A549 (cell line): ENCODE data around the gene CIDEA. TPM values are rescaled to one million over a fixed set of nuclear protein-coding genes. Genes with fewer than 3 reads are reported as not detected.

Source experiments
- ATAC-seq, 2 experiments: fragments of 200-7000 bp in 1 of 2; fragments of >200 bp in 1 of 2; cut with Nextera tagmentation in 1 of 2; cut with Tn5 transposase in 1 of 2; 3 replicates each; pipeline versions ENCODE4 v1.8.0 to v1.9.1; 2018 to 2020; ENCODE audit warnings: mild to moderate bottlenecking in 1 of 2, moderate library complexity in 1 of 2
- CTCF ChIA-PET: fragments of 300-600 bp; sonication (Branson Sonifier 250); formaldehyde crosslinking; extraction: SDS; loops from one replicate; lab custom pipeline; 2021; ENCODE audit warnings: antibody characterized with exemption, inconsistent platforms; lab: Yijun Ruan, JAX
- POLR2A ChIA-PET: fragments of 350-600 bp; formaldehyde crosslinking; extraction: SDS; loops from one replicate; lab custom pipeline; 2021; ENCODE audit warnings: antibody characterized with exemption, inconsistent platforms; lab: Yijun Ruan, JAX
- DNase-seq, 2 experiments: peaks; one replicate each; pipeline versions ENCODE4 v3.0.0 to v3.0.0-alpha.2; 2011 to 2016; ENCODE audit warnings: low read depth in 1 of 2, low spot score in 1 of 2
- FAIRE-seq: peaks from 2 replicates; lab custom pipeline; 2011; peaks lifted over from hg19 to GRCh38; lab: Jason Lieb, UNC
- H3K27ac ChIP-seq, 2 experiments: fragments of >200 bp; sonication (Bioruptor Twin); formaldehyde crosslinking; 3 replicates each; pipeline ENCODE4 v1.5.1; 2016 to 2017
- H3K4me1 ChIP-seq: fragments of >200 bp; sonication (Bioruptor Twin); formaldehyde crosslinking; 3 replicates; pipeline ENCODE4 v1.6.1; 2016
- H3K4me2 ChIP-seq: fragments of >200 bp; sonication (Bioruptor Twin); formaldehyde crosslinking; 3 replicates; pipeline ENCODE4 v1.6.1; 2016
- H3K4me3 ChIP-seq: fragments of >200 bp; sonication (Bioruptor Twin); formaldehyde crosslinking; 3 replicates; pipeline ENCODE4 v1.5.1; 2016
- H3K9me3 ChIP-seq: fragments of >200 bp; sonication (Bioruptor Twin); formaldehyde crosslinking; 3 replicates; pipeline ENCODE4 v1.6.1; 2016
- BCL3 ChIP-seq: fragments of >200 bp; sonication (Bioruptor Twin); formaldehyde crosslinking; IDR thresholded peaks from 3 replicates; pipeline ENCODE4 v1.6.1; 2016
- CEBPB ChIP-seq, 2 experiments: fragments of >200 bp in 1 of 2; sonication (Bioruptor Twin) in 1 of 2; formaldehyde crosslinking in 1 of 2; IDR thresholded peaks; 2 replicates each; pipeline ENCODE4 v1.6.1; 2012 to 2016
- CTCF ChIP-seq: fragments of >200 bp; sonication (Bioruptor Twin); formaldehyde crosslinking; IDR thresholded peaks from 3 replicates; pipeline ENCODE4 v1.5.1; 2016
- EP300 ChIP-seq, 2 experiments: fragments of >200 bp; sonication (Bioruptor Twin); formaldehyde crosslinking; IDR thresholded peaks; 2 replicates in 1 of 2; 3 replicates in 1 of 2; pipeline ENCODE4 v1.6.1; 2016 to 2017
- ESRRA ChIP-seq: fragments of 150-350 bp; IDR thresholded peaks from 2 replicates; pipeline ENCODE4 v1.6.1; 2014; ENCODE audit warnings: mild to moderate bottlenecking, low read length, borderline replicate concordance
- FOSL2 ChIP-seq, 2 experiments: fragments of 450-650 bp in 1 of 2; fragments of >200 bp in 1 of 2; sonication (Bioruptor Twin) in 1 of 2; formaldehyde crosslinking; IDR thresholded peaks; 2 replicates each; pipeline versions ENCODE4 v1.5.0 to v1.6.1; 2016 to 2020; ENCODE audit warnings: mild to moderate bottlenecking in 1 of 2, moderate library complexity in 1 of 2
- HEYL ChIP-seq: fragments of 250-450 bp; sonication (Bioruptor Pico); IDR thresholded peaks from 2 replicates; pipeline ENCODE4 v1.8.0; 2021; ENCODE audit warnings: mild to moderate bottlenecking, moderate library complexity
- JUN ChIP-seq, 2 experiments: fragments of >200 bp; sonication (Bioruptor Twin); formaldehyde crosslinking; IDR thresholded peaks; 2 replicates in 1 of 2; 3 replicates in 1 of 2; pipeline ENCODE4 v1.6.1; 2016 to 2017
- JUNB ChIP-seq: fragments of >200 bp; sonication (Bioruptor Twin); formaldehyde crosslinking; IDR thresholded peaks from 2 replicates; pipeline ENCODE4 v1.6.1; 2016
- KDM1A ChIP-seq: fragments of 200-600 bp; sonication (generic); IDR thresholded peaks from 2 replicates; pipeline ENCODE4 v1.6.1; 2016; ENCODE audit warnings: low read depth, mild to moderate bottlenecking
- MAX ChIP-seq: IDR thresholded peaks from 2 replicates; pipeline ENCODE4 v1.6.1; 2012
- PBX3 ChIP-seq: IDR thresholded peaks from 2 replicates; pipeline ENCODE4 v1.6.1; 2012
- PHF8 ChIP-seq: fragments of 200-600 bp; sonication (generic); IDR thresholded peaks from 2 replicates; pipeline ENCODE4 v1.6.1; 2016; ENCODE audit warnings: low read depth, mild to moderate bottlenecking, antibody characterized with exemption, moderate library complexity, borderline replicate concordance
- POLR2A ChIP-seq: IDR thresholded peaks from 2 replicates; pipeline ENCODE4 v1.6.1; 2012; ENCODE audit warnings: mild to moderate bottlenecking, low read length
- RARB ChIP-seq: fragments of 250-450 bp; sonication (Bioruptor Pico); IDR thresholded peaks from 2 replicates; pipeline ENCODE4 v1.8.0; 2021; ENCODE audit warnings: mild to moderate bottlenecking, moderate library complexity
- REST ChIP-seq: fragments of 200-600 bp; sonication (generic); IDR thresholded peaks from 2 replicates; pipeline ENCODE4 v1.6.1; 2016; ENCODE audit warnings: antibody characterized with exemption, mild to moderate bottlenecking, moderate library complexity
- RFX5 ChIP-seq: fragments of 450-650 bp; IDR thresholded peaks from 2 replicates; pipeline ENCODE4 v1.7.1; 2014; ENCODE audit warnings: antibody characterized with exemption, mild to moderate bottlenecking, moderate library complexity
- TFCP2L1 ChIP-seq: fragments of 250-450 bp; sonication (Bioruptor Pico); IDR thresholded peaks from 2 replicates; pipeline ENCODE4 v1.5.0; 2021; ENCODE audit warnings: mild to moderate bottlenecking
- ZC3H11A ChIP-seq: fragments of 450-650 bp; IDR thresholded peaks from 2 replicates; pipeline ENCODE4 v1.6.1; 2014; ENCODE audit warnings: antibody characterized with exemption, mild to moderate bottlenecking
- WGBS: methylation state at CpG from one replicate; pipeline ENCODE4 v1.1.6; 2017; ENCODE audit errors: missing lambda C conversion rate; 5-methylcytosine and 5-hydroxymethylcytosine counted together
- polyA plus RNA-seq, 4 experiments: library from polyadenylated mRNA; depleted of rRNA in 3 of 4; stranded (reverse); fragments of >200 nt; fragmentation: RNase III in 1 of 4; extraction: RNeasy Plus Mini Kit Qiagen cat#74134 plus additional on column Dnase treatment in 1 of 4; gene quantifications; 2 replicates in 3 of 4; 3 replicates in 1 of 4; pipeline ENCODE4 v1.2.3, GENCODE V29; 2011 to 2017

Gene CIDEA
- polyA plus RNA-seq, 2 of the 4 experiments (the other 2 are of a cell fraction) = not detected

GRCh38 chr18:12307701-12308385 lies 53.7 kb downstream of the CIDEA start, which contains the start of gene TUBB6:
Gene TUBB6, plus strand, starts transcription at chr18:12308241. Its CDS starts 52 bp downstream, at chr18:12308293.
- WGBS = 71% methylated on average over 3 of the region's 88 CpGs
- ATAC-seq (peak; percentile 71 to 73), FAIRE-seq (no peak), DNase-seq (peak; percentile 24 to 38)
- TF ChIP-seq BCL3 = peak; percentile 53; the same call in 2 of the 3 replicates
- no peak for TF ChIP-seq RARB (CRISPR knock-in tag)
- TF ChIP-seq PBX3 = no peak
- peak; percentile 81 for TF ChIP-seq POLR2A
- TF ChIP-seq JUN (IDR thresholded peaks at IDR 0.05) = peak; percentile 57 to 85; a peak in 2 of 5 replicates
- H3K4me2 ChIP-seq = peak within 1 kb of the TSS; percentile 85
- POLR2A ChIA-PET = interaction anchor here (0.5 to 2.4 kb wide), 3 partner anchors 20 to 35 kb away, joined by 3 to 8 read pairs (median 8); no protein-coding TSS in a partner anchor
- CTCF ChIA-PET = interaction anchor here (1.6 to 3.8 kb wide), 3 partner anchors 20 to 37 kb away, joined by 3 to 18 read pairs (median 7); no protein-coding TSS in a partner anchor
- peaks cover 11% of the 10 kb centered on the region for H3K4me1 ChIP-seq
- H3K27ac ChIP-seq = peak within 1 kb of the TSS; percentile 82 to 99
- H3K9me3 ChIP-seq = peaks cover 20% of the 10 kb centered on the region
- peak within 1 kb of the TSS; percentile 62 for H3K4me3 ChIP-seq

- peak overlapping the region; percentile 82 to 99 for H3K27ac ChIP-seq
- no peak for TF ChIP-seq ZC3H11A
- peak; percentile 73; the same call in 1 of the 2 replicates for TF ChIP-seq MAX
- peak in 1 of 2 experiments; percentile 43; a peak in 2 of 4 replicates for TF ChIP-seq CEBPB (IDR thresholded peaks at IDR 0.05)
- 0 out of 2 replicates have a peak, but pooled peaks have one; percentile 38 for TF ChIP-seq JUNB
- peak; percentile 52; the same call in 1 of the 2 replicates for TF ChIP-seq PHF8
- peak; percentile 60 for TF ChIP-seq FOSL2 (IDR thresholded peaks at IDR 0.05)
- peak; percentile 92 for TF ChIP-seq FOSL2 (CRISPR knock-in tag; IDR thresholded peaks at IDR 0.05)
- TF ChIP-seq TFCP2L1 (CRISPR knock-in tag) = no peak
- peak in 1 of 2 experiments; percentile 64; a peak in 4 of 5 replicates for TF ChIP-seq JUN (IDR thresholded peaks at IDR 0.05)
- 0% methylated on average over 10 of the region's 81 CpGs for WGBS
- peak; percentile 43 to 75 for DNase-seq
- peaks cover 11% of the 10 kb centered on the region for H3K4me1 ChIP-seq
- H3K4me2 ChIP-seq = peak overlapping the region; percentile 85
- peak; percentile 84 to 91 for ATAC-seq
- peaks cover 20% of the 10 kb centered on the region for H3K9me3 ChIP-seq
- no peak for FAIRE-seq
- H3K4me3 ChIP-seq = peak overlapping the region; percentile 62
- CTCF ChIA-PET = interaction anchor here (0.6 to 3.8 kb wide), 3 partner anchors 19 to 51 kb away, joined by 3 to 18 read pairs (median 7); no protein-coding TSS in a partner anchor
- POLR2A ChIA-PET = interaction anchor here (0.6 to 2.4 kb wide), 5 partner anchors 11 to 69 kb away, joined by 3 to 8 read pairs (median 5); partner anchors contain the start of gene AFG3L2
Observed at GRCh38 chr18:12308386-12309100, 54.4 kb downstream of the CIDEA start.

- H3K27ac ChIP-seq = peak overlapping the region; percentile 82 to 99
- WGBS = 89% methylated on average over 7 of the region's 7 CpGs
- peaks cover 20% of the 10 kb centered on the region for H3K9me3 ChIP-seq
- FAIRE-seq (no peak), DNase-seq (no peak), ATAC-seq (no peak)
- CTCF ChIA-PET = interaction anchor here (1.9 to 3.8 kb wide), 2 partner anchors 18 to 38 kb away, joined by 4 to 18 read pairs; no protein-coding TSS in a partner anchor
- H3K4me2 ChIP-seq = peak overlapping the region; percentile 85
- peaks cover 11% of the 10 kb centered on the region for H3K4me1 ChIP-seq
- POLR2A ChIA-PET = interaction anchor here (0.6 to 2.4 kb wide), 4 partner anchors 22 to 250 kb away, joined by 5 to 14 read pairs (median 8); partner anchors contain the start of gene AFG3L2
- H3K4me3 ChIP-seq = peak overlapping the region; percentile 62
- TF ChIP-seq RFX5 (no peak), CEBPB (IDR thresholded peaks at IDR 0.05) (no peak), KDM1A (no peak), REST (no peak), HEYL (no peak), CTCF (no peak), EP300 (IDR thresholded peaks at IDR 0.05) (no peak), PHF8 (no peak), ESRRA (no peak)
Observed at GRCh38 chr18:12309683-12310198, 55.6 kb downstream of the CIDEA start.
